ENCODE measurements around the gene ZBTB12. TPM values are rescaled to one million over a fixed set of nuclear protein-coding genes. Genes with fewer than 3 reads are reported as not detected.

ZBTB12 gene
- total and polyA plus RNA-seq, 9 of the 15 experiments (the other 6 are each of a cell fraction or from before 2014, with no cell fraction given) = 0.03 to 12.4 (median 5.8) TPM; not detected in 1

- ATAC-seq = no peak
- no peak for FAIRE-seq
- POLR2A ChIA-PET = interaction anchor here (0.8 kb wide), 1 partner anchor 223 kb away, joined by 3 read pairs; no protein-coding TSS in a partner anchor
- peak; percentile 95 for TF ChIP-seq ZNF12 (CRISPR knock-in tag; IDR thresholded peaks at IDR 0.05)
- peak; percentile 69; the same call in 1 of the 2 replicates for TF ChIP-seq BCOR (IDR thresholded peaks at IDR 0.05)
- 0 out of 4 replicates have a peak, but pooled peaks of 1 of the 2 experiments have one; percentile 31 for TF ChIP-seq KDM1A (IDR thresholded peaks at IDR 0.05)
- no peak for TF ChIP-seq MED1 (CRISPR knock-in tag; IDR thresholded peaks at IDR 0.05; ENCODE audit: borderline replicate concordance)
- no peak for TF ChIP-seq POLR2A (conservative IDR thresholded peaks at IDR 0.05)
- 0 out of 4 replicates have a peak, but pooled peaks of 1 of the 2 experiments have one; percentile 16 for TF ChIP-seq TRIM24 (IDR thresholded peaks at IDR 0.05)
- no peak for TF ChIP-seq PPARD (CRISPR knock-in tag; IDR thresholded peaks at IDR 0.05)
- TF ChIP-seq PTTG1 (tag; IDR thresholded peaks at IDR 0.05; ENCODE audit: low read depth) = no peak
- no peak for TF ChIP-seq ZNF512 (tag; IDR thresholded peaks at IDR 0.05)
- TF ChIP-seq TRIM28 (IDR thresholded peaks at IDR 0.05) = peak; percentile 69; the same call in 1 of the 2 replicates
- no peak for TF ChIP-seq FOXJ2 (tag; IDR thresholded peaks at IDR 0.05)
- TF ChIP-seq ZFP36 (IDR thresholded peaks at IDR 0.05; ENCODE audit: low read depth, low read length, partially characterized antibody) = no peak
- TF ChIP-seq BRD4 (IDR thresholded peaks at IDR 0.05) = no peak
- TF ChIP-seq ETS1 (conservative IDR thresholded peaks at IDR 0.05; ENCODE audit: control insufficient read depth, low read depth, low read length) = no peak
- no peak for TF ChIP-seq RBFOX2 (IDR thresholded peaks at IDR 0.05; ENCODE audit: low read depth, low read length)
- TF ChIP-seq RBM25 (IDR thresholded peaks at IDR 0.05; ENCODE audit: low read depth, low read length, severe bottlenecking) = peak; percentile 72
- no peak for TF ChIP-seq ZBTB34 (CRISPR knock-in tag; IDR thresholded peaks at IDR 0.05)
- TF ChIP-seq THRB (CRISPR knock-in tag; conservative IDR thresholded peaks at IDR 0.05) = no peak
- peak in 1 of 2 experiments; percentile 65; a peak in 1 of 3 replicates for TF ChIP-seq CBX3 (IDR thresholded peaks at IDR 0.05; ENCODE audit: borderline replicate concordance in 1 of 2, low read length in 2 of 2)
- TF ChIP-seq POLR2H (tag; IDR thresholded peaks at IDR 0.05; ENCODE audit: low read depth) = no peak
Observed at GRCh38 chr6:31915351-31915750, 13.5 kb upstream of the ZBTB12 start.

More at GRCh38 chr6:31915351-31915750, 13.5 kb upstream of the ZBTB12 start:
- Histone ChIP-seq H3K4me2 (ENCODE audit: insufficient read depth, low read length) (no peak overlapping the region), H3K27ac (ENCODE audit: extremely low read depth, low read depth, low read length) (no peak overlapping the region), H3K4me3 (no peak overlapping the region), H3K27me3 (ENCODE audit: control insufficient read depth in 2 of 2, insufficient read depth in 2 of 2, low read length in 2 of 2) (no peaks in the 10 kb centered on the region), H3K4me1 (replicated peaks in 1 of 2; ENCODE audit: control insufficient read depth in 2 of 2, insufficient read depth in 2 of 2, low read length in 2 of 2) (peaks cover 3 to 8% of the 10 kb centered on the region in 2 experiments; a peak in 2 of 5 replicates), H3K9me1 (ENCODE audit: control insufficient read depth, insufficient read depth, low read length) (no peaks in the 10 kb centered on the region), H3K36me3 (ENCODE audit: control insufficient read depth, insufficient read depth, low read length) (no peaks in the 10 kb centered on the region), H2AFZ (ENCODE audit: low read depth, low read length) (no peak overlapping the region; the same call in 1 of the 2 replicates), H3K9ac (ENCODE audit: insufficient read depth in 1 of 2, low read depth in 2 of 2, low read length in 2 of 2) (no peak overlapping the region), H3K79me2 (ENCODE audit: control insufficient read depth, insufficient read depth, low read length) (no peaks in the 10 kb centered on the region), H3K9me3 (replicated peaks; ENCODE audit: control insufficient read depth, insufficient read depth, low read depth, low read length) (no peaks in the 10 kb centered on the region), H4K20me1 (replicated peaks; ENCODE audit: control insufficient read depth, insufficient read depth, low read length) (no peaks in the 10 kb centered on the region)
- intact Hi-C loops (cut with micrococcal nuclease) (loop anchor here (5.0 kb wide), 1 partner anchor 42 kb away; the partner anchor contains the start of genes NELFE and SKIC2), in situ Hi-C loops (cut with MboI) (no loop called here)
- CTCF ChIA-PET (ENCODE audit: low intra/inter-chr PET ratio) = no interaction called here
- no peak for DNase-seq (ENCODE audit: extremely low read depth in 1 of 4, low spot score in 3 of 4)
- BruUV-seq (replicated peaks) = no TSS peak
